HG03064 (cell line): ENCODE data around the gene WWOX.

ENCODE experiments used
- ATAC-seq: cut with Tn5 transposase; IDR thresholded peaks from one replicate; pipeline ENCODE4 v1.9.1; 2021; ENCODE audit warnings: low read depth; ENCODE audit not compliant: unreplicated experiment

The WWOX gene

DNA sequence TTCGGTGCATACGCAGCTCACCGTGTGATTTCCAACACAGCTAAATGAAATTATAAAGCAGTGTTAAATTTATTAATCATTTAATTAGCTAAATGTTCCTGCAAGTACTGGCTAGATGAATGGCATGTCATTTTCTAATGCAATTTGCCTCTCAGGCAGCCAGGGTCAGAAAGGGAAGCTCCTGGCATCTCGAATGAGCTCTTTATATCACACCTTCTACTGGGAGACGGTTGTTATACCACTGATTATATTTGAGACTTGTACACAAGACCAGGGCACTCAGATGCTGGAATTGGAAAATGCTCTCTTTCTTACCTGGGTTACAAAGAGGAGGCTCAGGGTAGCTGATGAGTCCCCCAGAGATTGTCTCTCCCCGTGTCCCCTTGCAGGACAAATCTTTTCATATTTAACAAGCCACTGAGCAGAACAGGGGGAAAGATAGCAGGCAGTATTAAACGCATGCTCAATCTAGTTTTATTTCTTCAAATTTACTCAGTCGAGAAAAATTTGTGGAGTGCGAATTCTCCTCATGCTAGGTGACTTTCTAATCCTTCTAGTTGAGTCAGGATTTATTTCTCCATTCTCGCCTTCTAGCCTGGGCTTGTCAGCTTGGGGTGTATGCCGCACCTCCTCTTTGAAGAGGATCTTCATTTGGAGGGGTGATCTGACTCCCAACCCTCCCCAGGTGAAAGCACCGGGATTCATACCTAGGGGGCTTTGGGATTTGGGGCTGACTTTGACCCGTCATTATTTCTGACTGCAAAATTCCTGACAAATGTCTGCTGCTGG, 1060.0 kb downstream of the WWOX start:
- no peak for ATAC-seq

DNA sequence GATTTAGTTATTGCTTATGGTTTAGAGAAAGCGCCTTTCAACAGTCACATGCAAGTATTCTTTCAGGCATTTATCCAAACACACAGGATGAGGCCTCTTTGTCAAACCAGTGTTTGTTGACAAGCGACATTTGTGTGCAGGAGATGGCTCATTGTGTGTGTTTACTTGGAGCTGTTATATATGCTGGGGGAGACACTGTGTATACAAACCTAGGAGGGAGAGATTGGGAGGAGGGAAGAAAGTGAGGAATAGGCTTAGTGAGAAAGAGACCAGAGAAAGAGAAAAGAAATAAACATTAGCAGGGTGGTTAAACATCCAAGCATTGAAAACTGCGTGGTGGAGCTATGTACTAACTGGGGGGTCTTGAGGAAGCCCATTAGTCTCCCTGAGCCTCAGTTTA, 1063.5 kb downstream of the WWOX start:
- no peak for ATAC-seq

DNA sequence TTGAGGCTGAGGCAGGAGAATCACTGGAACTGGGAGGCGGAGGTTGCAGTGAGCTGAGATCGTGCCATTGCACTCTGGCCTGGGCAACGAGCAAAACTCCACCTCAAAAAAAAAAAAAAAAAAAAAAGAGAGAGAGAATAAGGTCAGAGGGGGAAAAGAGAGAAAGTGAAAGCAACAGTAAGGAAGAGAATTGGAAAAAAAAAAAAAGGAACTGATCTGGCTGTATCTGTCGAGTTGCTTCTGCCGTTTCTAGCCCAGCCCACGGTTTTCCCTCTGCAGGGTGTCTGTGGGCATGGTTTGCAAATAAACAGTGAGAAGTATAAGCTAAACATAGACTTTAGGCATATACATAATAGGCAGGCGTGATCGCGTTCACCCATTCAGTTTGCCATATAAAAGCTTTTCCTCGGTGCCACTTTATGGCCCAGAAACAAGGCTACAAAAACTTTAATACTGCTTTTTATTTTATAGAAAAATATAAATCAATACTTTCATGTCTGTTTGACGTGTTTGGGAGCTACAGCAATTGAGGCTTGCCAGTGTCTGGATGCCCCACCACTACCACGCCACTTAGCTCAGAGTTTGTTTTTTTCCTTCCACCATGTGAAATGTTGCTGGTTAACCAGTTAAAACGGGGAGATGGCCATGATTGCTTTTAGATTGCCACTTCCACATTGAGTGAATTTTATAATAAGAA, 1064.4 kb downstream of the WWOX start:
- no peak for ATAC-seq

DNA sequence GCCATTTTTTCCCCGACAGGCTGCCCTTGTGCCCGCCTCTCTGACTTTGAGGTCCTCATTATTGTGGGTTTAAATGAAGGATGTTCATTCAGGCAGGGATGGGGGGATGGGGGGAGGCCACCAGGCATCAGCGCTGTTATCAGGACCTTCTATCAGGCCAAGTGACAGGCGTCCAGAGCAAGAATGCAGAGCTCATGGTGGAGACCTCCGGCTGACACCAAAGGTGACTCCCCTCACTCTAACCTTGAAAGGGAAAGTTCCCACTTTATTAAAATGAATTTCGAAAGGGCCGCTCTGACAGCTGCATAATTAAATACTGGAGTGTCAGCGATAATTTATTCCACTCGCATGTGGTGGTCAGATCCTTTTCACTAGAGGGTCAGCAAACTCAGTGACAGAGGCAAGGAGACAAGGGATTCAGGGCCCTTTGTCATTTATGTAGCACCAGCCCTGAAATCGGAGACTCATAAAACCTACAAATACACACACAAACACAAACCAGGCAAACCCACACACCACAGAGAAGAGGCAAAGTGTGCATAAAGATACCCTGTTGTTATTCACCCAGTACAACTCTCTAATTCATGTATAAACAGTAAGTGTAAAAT, 1065.0 kb downstream of the WWOX start:
- no peak for ATAC-seq

DNA sequence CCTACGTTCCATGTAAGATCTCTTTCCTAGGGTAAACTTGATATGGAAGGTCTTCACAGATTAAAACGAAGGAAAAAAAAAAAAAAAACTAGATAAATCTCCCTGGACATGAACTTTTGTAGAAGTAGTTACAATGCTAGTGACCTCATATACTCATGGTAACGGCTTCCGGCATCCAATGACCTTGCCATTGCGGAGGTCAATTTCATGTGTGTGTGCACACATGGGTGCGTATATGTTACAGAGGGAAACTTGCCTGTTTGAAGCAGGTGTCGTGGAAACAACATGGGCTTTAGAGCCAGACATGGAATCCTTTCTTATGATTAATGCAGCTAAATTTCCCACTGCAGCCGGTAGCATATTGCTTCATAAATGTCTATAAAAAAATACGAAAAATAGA, 1065.6 kb downstream of the WWOX start:
- ATAC-seq, result no peak

DNA sequence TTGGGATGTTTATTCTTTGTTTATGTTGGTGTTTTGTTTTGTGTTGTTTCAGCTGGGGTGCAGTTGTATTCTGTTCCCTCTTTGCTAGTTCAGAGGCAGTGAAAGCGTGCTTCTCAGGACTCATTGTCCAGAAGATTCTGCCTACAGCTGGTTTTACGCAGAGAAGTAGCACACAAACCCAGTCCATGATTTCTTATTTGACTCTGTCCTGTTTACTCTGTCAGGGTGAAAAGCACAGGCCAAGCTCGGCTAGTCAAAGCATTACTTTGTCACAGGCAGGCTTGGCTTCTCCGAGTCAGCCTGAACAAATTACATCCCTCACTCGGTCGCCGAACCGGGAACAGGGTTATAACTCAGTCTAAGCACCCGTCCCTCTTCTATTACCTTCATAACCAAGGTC, 1066.1 kb downstream of the WWOX start:
- ATAC-seq, result no peak

DNA sequence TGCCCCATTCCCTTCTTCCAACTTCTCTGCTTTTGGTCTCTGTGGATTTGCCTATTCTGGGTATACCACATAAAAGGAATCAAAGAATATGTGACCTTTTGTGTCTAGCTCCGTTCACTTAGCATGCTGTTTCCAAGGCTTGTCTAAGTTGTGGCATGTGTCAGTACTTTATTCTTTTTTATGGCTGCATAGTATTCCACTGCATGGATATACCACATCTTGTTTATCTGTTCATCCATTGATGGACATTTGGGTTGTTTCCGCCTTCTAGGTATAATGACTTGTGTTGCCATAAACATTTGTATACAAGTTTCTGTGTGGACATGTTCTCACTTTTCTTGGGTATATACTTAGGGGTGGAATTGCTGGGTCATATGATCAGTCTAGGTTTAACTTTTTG, 1068.4 kb downstream of the WWOX start:
- no peak for ATAC-seq

DNA sequence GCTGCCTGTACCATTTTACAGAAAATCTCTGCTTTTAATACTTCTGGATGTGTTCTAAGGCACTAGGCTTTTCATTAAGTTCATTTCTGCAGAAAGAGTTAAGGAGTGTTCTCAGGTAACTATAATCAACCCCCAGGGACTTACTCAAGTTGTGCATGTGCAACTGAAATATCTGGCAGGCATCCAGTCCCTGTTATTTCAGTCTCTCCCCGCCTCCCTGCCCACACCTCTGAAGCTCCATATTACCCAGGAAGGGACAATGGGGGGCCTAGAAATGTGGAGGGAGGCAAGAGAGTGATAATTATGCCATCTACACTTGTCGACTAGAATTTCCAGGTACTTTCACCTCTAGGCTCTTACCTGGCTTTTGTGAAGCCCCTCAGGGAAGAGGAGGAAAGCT, 1068.9 kb downstream of the WWOX start:
- no peak for ATAC-seq

DNA sequence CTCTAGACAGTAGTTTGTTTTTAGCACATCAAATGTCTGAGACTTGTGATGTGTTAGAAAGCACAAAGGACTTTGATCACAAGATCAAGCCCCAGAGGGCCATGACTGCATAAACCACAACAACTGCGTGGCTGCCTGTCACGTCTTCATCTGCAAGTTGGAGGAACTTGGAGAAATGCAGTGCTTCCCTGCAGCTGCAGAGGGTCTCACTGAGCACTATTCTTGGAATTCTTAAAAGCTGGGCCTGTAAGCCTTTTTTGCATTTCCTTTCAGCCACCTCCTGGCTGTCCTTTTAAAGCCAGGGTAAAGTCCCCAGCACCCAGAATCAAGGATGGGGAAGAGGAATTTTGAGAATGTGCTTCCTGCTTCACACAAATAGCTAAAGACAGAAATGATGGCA, 1069.8 kb downstream of the WWOX start:
- no peak for ATAC-seq

DNA sequence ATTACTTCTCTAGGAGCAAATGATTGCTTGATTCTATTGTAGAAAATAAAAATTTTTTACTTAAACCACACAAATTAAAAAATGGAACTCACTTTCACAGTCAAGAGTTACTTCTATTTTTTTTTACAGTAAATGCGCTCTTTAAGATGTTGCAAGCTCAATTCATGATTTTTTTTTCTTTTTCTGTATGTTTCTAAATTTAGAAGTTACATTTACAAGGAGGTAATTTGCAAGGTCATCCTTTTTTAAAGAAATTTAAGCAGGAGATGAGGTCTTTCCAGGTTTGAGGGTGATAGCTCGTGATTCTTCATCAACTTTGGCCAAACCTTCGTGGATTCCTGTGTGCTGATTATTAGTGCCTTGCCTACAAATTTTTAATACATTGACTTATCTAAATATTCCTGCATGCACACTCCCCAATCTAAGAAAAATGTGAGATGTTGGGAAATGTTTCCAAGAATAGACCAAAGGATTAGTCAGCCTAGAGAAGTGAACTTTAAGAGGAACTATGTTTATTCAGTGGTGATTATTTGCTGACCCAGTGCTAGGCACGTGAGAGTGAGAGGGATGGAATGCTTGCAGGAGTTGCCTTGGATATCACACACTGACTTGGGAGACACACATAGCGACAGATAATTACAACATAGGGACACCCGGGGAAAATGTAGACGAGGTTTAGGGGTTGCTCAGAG, 1071.2 kb downstream of the WWOX start:
- ATAC-seq, result no peak

DNA sequence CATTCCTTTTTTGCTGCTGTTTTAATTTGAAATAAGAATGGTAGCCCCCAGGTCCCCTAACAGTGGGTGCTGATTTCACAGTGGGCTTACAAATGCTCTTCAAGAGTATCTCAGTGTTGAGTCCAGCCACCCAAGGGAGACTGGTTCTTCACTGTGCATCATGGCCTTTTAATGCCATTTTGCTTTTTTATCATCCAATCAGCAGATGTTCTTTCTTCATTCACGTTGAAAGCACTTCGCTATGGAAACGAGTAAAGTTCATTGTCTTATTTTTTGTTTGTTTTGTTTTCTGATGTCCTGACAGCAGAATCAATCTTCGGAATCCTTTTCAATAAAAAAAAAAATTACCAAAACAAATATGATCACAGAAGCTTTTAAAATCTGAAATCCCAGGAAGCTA, 1072.0 kb downstream of the WWOX start:
- no peak for ATAC-seq

DNA sequence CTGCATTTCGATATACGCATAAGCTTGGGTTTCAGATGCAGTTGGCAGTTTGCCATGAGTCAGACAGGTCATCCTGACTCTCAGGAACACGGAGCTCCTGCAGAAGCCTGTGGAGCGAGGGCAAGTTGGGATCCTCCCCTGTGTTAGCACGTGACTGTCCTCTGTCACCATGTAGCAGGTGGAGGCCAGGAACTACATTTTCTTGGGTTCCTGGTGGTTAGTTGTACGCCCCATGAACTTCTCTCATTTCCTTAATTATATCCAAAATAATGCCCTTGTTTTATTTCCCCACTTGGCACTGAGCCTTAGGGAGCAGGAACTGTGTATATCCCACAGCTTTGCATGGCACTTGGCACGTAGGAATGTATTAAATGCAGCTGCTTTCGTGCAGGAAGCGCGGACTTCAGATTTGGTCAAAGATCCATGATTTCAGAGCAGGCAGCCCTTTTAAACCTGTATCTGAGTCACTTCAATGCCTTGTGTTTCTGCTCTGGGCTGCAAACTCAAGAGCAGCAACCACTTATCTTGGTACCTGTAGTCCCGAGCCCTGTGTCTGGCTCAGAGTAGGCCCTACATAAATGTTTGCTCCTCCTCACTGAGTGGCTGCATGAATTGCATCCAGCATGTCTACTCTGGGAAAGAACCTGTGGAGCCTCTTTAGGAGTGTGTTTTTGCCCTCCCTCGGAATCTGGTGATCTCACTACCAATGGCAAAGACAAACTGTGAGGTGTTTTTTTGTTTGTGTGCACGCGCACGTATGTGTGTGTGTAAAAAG, 1072.7 kb downstream of the WWOX start:
- no peak for ATAC-seq

DNA sequence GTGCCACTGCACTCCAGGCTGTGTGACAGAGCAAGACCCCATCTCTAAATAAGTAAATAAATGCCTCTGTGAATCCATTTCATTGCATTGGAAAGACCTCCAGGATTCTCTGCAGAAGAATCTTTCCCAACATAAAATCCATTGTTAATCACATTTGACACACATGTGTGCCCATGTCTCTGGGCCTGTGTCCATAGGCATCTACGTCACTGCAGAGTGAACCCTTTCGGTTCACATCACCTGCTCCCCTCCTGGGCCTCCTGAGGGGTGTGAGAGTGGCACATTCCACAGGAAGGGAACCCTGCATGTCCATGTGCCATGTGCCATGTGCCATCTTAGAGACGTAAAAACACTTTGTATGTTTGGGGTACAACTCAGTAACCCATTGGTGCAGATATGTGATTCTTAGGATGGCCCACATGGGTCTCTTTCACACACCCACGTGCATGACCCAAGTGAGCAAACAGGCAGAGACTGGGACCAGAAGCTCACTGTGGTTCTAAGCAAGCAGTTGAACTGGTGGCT, 1073.6 kb downstream of the WWOX start:
- ATAC-seq, result no peak

DNA sequence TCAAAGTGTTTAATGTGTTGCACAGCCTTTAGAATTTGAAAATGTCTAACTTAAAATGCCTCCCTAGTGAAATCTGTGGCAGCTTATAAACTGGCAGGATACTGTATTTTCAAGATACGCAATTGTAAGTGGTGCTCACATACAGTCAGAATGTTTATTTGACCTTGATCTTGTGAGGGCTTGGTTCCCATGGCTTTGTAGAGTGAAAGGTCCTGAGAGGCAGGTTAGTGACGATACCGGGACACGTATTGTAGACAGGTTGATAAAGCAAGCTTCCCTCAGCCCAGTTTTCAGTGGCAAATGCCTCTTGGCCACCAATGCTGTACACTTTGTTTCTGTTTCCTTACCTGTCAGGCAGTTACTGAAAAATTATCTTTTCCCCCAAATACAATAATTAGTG, 1074.5 kb downstream of the WWOX start:
- ATAC-seq, result no peak

DNA sequence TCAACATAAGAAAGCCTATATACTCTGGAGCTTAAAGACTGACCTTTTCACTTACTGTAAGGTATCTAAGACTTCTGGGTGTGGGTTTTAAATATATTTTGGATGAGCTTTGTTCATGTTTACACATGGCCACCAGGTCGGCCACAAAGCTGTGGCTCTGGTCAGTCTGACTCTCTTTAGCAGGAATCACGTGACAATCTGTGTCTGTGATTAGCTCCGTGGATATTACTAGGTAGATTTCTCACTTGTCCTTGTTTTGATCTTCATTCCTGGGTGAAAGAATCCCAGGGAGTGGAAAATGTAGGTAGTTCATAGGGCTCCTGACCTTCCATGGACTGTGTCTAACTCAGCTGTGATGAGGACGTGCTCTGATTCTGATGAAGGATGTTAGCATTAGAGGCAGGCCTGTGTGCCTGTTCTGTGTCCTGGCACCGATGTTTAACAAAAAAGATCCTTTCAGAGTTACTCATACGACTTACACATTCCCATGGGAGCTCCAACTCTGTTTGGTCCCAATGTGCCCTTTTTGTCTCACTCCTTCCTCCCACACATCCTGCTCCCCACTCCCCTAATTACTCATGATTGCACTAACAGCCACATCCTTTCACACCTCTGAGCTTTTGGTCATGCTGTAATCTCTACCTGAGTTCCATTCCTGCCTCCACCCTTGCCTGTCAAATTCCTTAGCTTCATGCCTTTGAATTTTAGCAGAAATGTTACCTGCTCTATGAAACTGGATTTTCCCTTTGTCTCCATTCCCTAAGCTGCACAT, 1076.0 kb downstream of the WWOX start:
- ATAC-seq, result no peak

DNA sequence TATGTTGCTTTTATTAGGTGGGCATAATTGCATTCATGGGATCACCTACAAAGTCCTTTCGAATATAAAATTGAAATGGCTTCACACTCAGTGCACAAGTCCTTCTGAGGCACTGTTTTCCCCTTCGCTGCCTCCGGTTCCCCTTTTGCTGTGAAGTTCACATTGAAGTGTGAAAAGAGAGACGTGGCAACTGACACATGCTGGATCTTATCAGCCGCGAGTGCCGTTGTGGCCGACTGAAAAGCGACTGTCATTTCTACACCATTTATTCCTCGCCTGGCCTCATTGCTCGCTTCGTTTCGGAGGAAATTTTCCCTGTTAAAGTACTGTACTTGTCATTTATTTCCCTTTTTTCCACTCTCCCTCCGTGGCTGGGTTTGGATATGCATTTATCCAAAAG, 1077.6 kb downstream of the WWOX start:
- ATAC-seq, result no peak

DNA sequence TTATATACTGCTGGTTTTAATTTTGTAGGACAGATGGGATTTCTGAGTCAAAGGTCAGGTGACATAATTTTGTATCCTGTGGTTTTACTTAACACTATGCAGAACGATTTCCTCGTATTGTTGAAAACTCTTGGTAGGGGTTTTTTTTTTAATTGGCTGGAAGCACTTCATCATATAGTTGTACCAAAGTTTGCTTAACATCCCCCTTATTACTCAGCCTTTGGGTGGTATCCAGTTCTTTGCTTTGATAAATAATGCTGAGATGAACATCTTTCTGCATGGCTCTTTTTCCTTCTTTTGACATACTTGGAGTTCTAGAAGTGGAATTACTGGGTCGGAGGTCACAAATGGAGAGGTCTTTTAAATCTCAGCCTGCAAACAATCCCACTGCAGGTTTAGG, 1082.0 kb downstream of the WWOX start:
- no peak for ATAC-seq

DNA sequence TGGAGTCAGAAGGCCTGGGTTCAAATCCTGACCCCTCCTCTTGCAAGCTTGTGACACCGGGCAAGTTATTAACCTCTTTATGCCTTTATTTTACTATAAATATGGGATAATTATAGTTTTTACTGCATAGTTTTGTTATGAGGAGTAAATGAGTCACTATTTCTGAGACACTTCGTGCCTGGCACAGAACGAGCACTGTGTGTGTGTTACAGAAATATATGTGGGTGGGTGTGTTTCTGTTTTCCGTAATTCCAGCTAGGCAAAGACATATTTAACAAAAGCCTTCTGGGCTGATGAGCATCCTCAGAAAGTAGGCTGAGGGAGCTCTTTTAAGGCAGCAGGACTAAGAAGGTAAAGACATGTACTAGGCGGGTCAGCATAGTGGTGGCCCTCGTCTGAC, 1083.2 kb downstream of the WWOX start:
- no peak for ATAC-seq

DNA sequence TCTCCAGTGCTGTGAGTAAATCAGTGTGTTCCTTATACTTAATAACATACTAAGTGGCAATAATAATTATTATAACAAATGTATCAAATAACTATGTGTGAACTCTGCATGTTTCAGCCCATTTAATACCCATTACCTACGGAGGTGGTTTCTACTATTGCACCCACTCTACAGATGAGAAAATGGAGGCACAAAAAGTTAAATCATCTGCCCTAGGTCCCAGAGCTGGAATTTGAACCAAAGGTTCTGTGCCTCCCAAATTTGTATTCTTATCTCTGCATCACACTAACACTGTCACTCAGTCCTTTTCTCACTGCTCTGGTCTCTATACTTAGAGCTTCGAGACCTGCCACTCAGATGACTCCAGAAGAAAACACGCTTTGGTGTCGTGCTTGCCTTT, 1084.1 kb downstream of the WWOX start:
- no peak for ATAC-seq
